Bronchial epithelial cell (primary cell): ENCODE data around the gene MDM2. TPM values are rescaled to one million over a fixed set of nuclear protein-coding genes. Genes with fewer than 3 reads are reported as not detected.

Experiments
- DNase-seq: peaks from one replicate; pipeline ENCODE4 v3.0.0-alpha.2; 2010; ENCODE audit warnings: low read depth
- FAIRE-seq: peaks from 2 replicates; lab custom pipeline; 2011; peaks lifted over from hg19 to GRCh38; lab: Jason Lieb, UNC
- H3K27me3 ChIP-seq: 2 replicates; pipeline ENCODE4 v1.5.1; 2011; ENCODE audit warnings: low read length; ENCODE audit not compliant: control insufficient read depth, insufficient read depth
- H3K36me3 ChIP-seq: 2 replicates; pipeline ENCODE4 v1.5.1; 2011; ENCODE audit warnings: low read length; ENCODE audit not compliant: control insufficient read depth, insufficient read depth
- H3K4me3 ChIP-seq: 2 replicates; pipeline ENCODE4 v1.5.1; 2011; ENCODE audit warnings: mild to moderate bottlenecking, low read depth, low read length, control low read depth
- CTCF ChIP-seq: IDR thresholded peaks from 2 replicates; pipeline ENCODE4 v1.5.1; 2011; ENCODE audit warnings: mild to moderate bottlenecking, moderate library complexity, low read length, control low read depth, inconsistent platforms; ENCODE audit not compliant: insufficient read depth, severe bottlenecking
- total RNA-seq: library from RNA; depleted of rRNA; stranded (reverse); fragments of >200 nt; gene quantifications from 2 replicates; pipeline ENCODE4 v1.2.1, GENCODE V29; 2014

MDM2 gene
- total RNA-seq, 1 donor from 2014 or later: 116 TPM

- Histone ChIP-seq H3K36me3 (no peaks in the 10 kb centered on the region), H3K4me3 (no peak overlapping the region), H3K27me3 (no peaks in the 10 kb centered on the region)
- TF ChIP-seq CTCF: no peak
- FAIRE-seq: no peak
- DNase-seq: no peak
Observed at GRCh38 chr12:68876461-68876860, 68.5 kb downstream of the MDM2 start.

GRCh38 chr12:68877583-68877982 lies 69.6 kb downstream of the MDM2 start:
- no peak for TF ChIP-seq CTCF
- DNase-seq (no peak), FAIRE-seq (no peak)
- H3K27me3 ChIP-seq: no peaks in the 10 kb centered on the region
- no peak overlapping the region for H3K4me3 ChIP-seq
- H3K36me3 ChIP-seq: no peaks in the 10 kb centered on the region

- FAIRE-seq (no peak), DNase-seq (no peak)
Observed at GRCh38 chr12:68878283-68878682, 70.3 kb downstream of the MDM2 start.

GRCh38 chr12:68878846-68879245 lies 70.9 kb downstream of the MDM2 start:
- no peak for TF ChIP-seq CTCF
- DNase-seq: no peak
- Histone ChIP-seq H3K4me3 (no peak overlapping the region), H3K36me3 (no peaks in the 10 kb centered on the region), H3K27me3 (no peaks in the 10 kb centered on the region)
- FAIRE-seq: no peak

More at GRCh38 chr12:68878283-68878682, 70.3 kb downstream of the MDM2 start:
- H3K36me3 ChIP-seq: no peaks in the 10 kb centered on the region
- TF ChIP-seq CTCF: no peak
- no peaks in the 10 kb centered on the region for H3K27me3 ChIP-seq
- H3K4me3 ChIP-seq: no peak overlapping the region

- FAIRE-seq (no peak), DNase-seq (no peak)
- H3K4me3 ChIP-seq: no peak overlapping the region
- H3K36me3 ChIP-seq: no peaks in the 10 kb centered on the region
- H3K27me3 ChIP-seq: no peaks in the 10 kb centered on the region
- no peak for TF ChIP-seq CTCF
Observed at GRCh38 chr12:68880660-68881325, 72.8 kb downstream of the MDM2 start.
